Measurements from ENCODE around the gene PPP2R5C.
"Not testable (repeated sequence)": the region's sequence is repeated elsewhere in the genome, so short reads cannot be mapped to it uniquely, and the experiment has no call there.

PPP2R5C gene

GRCh38 chr14:101721111-101721510 lies 40.4 kb upstream of the PPP2R5C start:
- Mint-ChIP-seq H3K36me3 (ENCODE audit: low read depth) (no peaks in the 10 kb centered on the region), H3K9me3 (no peaks in the 10 kb centered on the region), H3K27ac (no peak overlapping the region), H3K4me3 (no peak overlapping the region), H3K27me3 (ENCODE audit: low read depth) (no peaks in the 10 kb centered on the region), H3K4me1 (ENCODE audit: low read depth) (peaks cover 31% of the 10 kb centered on the region)

GRCh38 chr14:101721951-101722661 lies 39.4 kb upstream of the PPP2R5C start:
- Mint-ChIP-seq H3K27me3 (ENCODE audit: low read depth) (no peaks in the 10 kb centered on the region), H3K4me3 (peak overlapping the region; percentile 79), H3K27ac (peak overlapping the region; percentile 97), H3K4me1 (ENCODE audit: low read depth) (peaks cover 36% of the 10 kb centered on the region), H3K36me3 (ENCODE audit: low read depth) (no peaks in the 10 kb centered on the region), H3K9me3 (no peaks in the 10 kb centered on the region)

- Mint-ChIP-seq H3K4me1 (ENCODE audit: low read depth) (peaks cover 39% of the 10 kb centered on the region), H3K27ac (peak overlapping the region; percentile 55), H3K27me3 (ENCODE audit: low read depth) (no peaks in the 10 kb centered on the region), H3K4me3 (peak overlapping the region; percentile 21), H3K36me3 (ENCODE audit: low read depth) (no peaks in the 10 kb centered on the region), H3K9me3 (no peaks in the 10 kb centered on the region)
Measured at GRCh38 chr14:101723061-101723595, 38.4 kb upstream of the PPP2R5C start.

- H3K36me3 Mint-ChIP-seq (ENCODE audit: low read depth); H3K9me3 Mint-ChIP-seq; H3K4me3 Mint-ChIP-seq; H3K27me3 Mint-ChIP-seq (ENCODE audit: low read depth); H3K27ac Mint-ChIP-seq: not testable (repeated sequence)
- peaks cover 40% of the 10 kb centered on the region for H3K4me1 Mint-ChIP-seq (ENCODE audit: low read depth)
Measured at GRCh38 chr14:101725652-101726051, 35.9 kb upstream of the PPP2R5C start.

GRCh38 chr14:101726295-101726953 lies 35.1 kb upstream of the PPP2R5C start:
- Mint-ChIP-seq H3K27ac (no peak overlapping the region), H3K36me3 (ENCODE audit: low read depth) (peaks cover 7% of the 10 kb centered on the region), H3K27me3 (ENCODE audit: low read depth) (no peaks in the 10 kb centered on the region), H3K9me3 (peaks cover 9% of the 10 kb centered on the region), H3K4me1 (ENCODE audit: low read depth) (peaks cover 44% of the 10 kb centered on the region), H3K4me3 (no peak overlapping the region)

- H3K27ac Mint-ChIP-seq, result no peak overlapping the region
- H3K4me1 Mint-ChIP-seq (ENCODE audit: low read depth), result peaks cover 44% of the 10 kb centered on the region
Measured at GRCh38 chr14:101726954-101727302, 34.6 kb upstream of the PPP2R5C start.

GRCh38 chr14:101727611-101728366 lies 33.7 kb upstream of the PPP2R5C start:
- H3K9me3 Mint-ChIP-seq, result peaks cover 9% of the 10 kb centered on the region
- no peak overlapping the region for H3K4me3 Mint-ChIP-seq
- H3K36me3 Mint-ChIP-seq (ENCODE audit: low read depth), result peaks cover 7% of the 10 kb centered on the region
- no peaks in the 10 kb centered on the region for H3K27me3 Mint-ChIP-seq (ENCODE audit: low read depth)
- H3K4me1 Mint-ChIP-seq (ENCODE audit: low read depth), result peaks cover 42% of the 10 kb centered on the region
- H3K27ac Mint-ChIP-seq, result no peak overlapping the region

More at GRCh38 chr14:101726954-101727302, 34.6 kb upstream of the PPP2R5C start:
- no peaks in the 10 kb centered on the region for H3K27me3 Mint-ChIP-seq (ENCODE audit: low read depth)
- H3K9me3 Mint-ChIP-seq, result peaks cover 9% of the 10 kb centered on the region
- H3K36me3 Mint-ChIP-seq (ENCODE audit: low read depth), result peaks cover 7% of the 10 kb centered on the region
- no peak overlapping the region for H3K4me3 Mint-ChIP-seq

- no peak overlapping the region for H3K27ac Mint-ChIP-seq
- H3K27me3 Mint-ChIP-seq (ENCODE audit: low read depth), result no peaks in the 10 kb centered on the region
- H3K4me1 Mint-ChIP-seq (ENCODE audit: low read depth), result peaks cover 41% of the 10 kb centered on the region
- H3K4me3 Mint-ChIP-seq, result no peak overlapping the region
- H3K9me3 Mint-ChIP-seq, result peaks cover 9% of the 10 kb centered on the region
- H3K36me3 Mint-ChIP-seq (ENCODE audit: low read depth), result peaks cover 7% of the 10 kb centered on the region
Measured at GRCh38 chr14:101728367-101728742, 33.2 kb upstream of the PPP2R5C start.

GRCh38 chr14:101729382-101729781 lies 32.1 kb upstream of the PPP2R5C start:
- no peaks in the 10 kb centered on the region for H3K27me3 Mint-ChIP-seq (ENCODE audit: low read depth)
- H3K4me3 Mint-ChIP-seq, result no peak overlapping the region
- peaks cover 9% of the 10 kb centered on the region for H3K9me3 Mint-ChIP-seq
- H3K27ac Mint-ChIP-seq, result peak overlapping the region; percentile 71
- H3K4me1 Mint-ChIP-seq (ENCODE audit: low read depth), result peaks cover 47% of the 10 kb centered on the region
- peaks cover 7% of the 10 kb centered on the region for H3K36me3 Mint-ChIP-seq (ENCODE audit: low read depth)

GRCh38 chr14:101730157-101730556 lies 31.4 kb upstream of the PPP2R5C start:
- H3K27ac Mint-ChIP-seq, result peak overlapping the region; percentile 88
- peaks cover 47% of the 10 kb centered on the region for H3K4me1 Mint-ChIP-seq (ENCODE audit: low read depth)
- not testable (repeated sequence) for H3K27me3 Mint-ChIP-seq (ENCODE audit: low read depth); H3K9me3 Mint-ChIP-seq; H3K36me3 Mint-ChIP-seq (ENCODE audit: low read depth)
- peak overlapping the region; percentile 78 for H3K4me3 Mint-ChIP-seq

GRCh38 chr14:101730626-101731186 lies 30.8 kb upstream of the PPP2R5C start:
- Mint-ChIP-seq H3K27me3 (ENCODE audit: low read depth) (no peaks in the 10 kb centered on the region), H3K9me3 (peaks cover 9% of the 10 kb centered on the region), H3K4me1 (ENCODE audit: low read depth) (peaks cover 47% of the 10 kb centered on the region), H3K27ac (peak overlapping the region; percentile 88), H3K4me3 (peak overlapping the region; percentile 78), H3K36me3 (ENCODE audit: low read depth) (peaks cover 7% of the 10 kb centered on the region)

- Mint-ChIP-seq H3K36me3 (ENCODE audit: low read depth) (peaks cover 7% of the 10 kb centered on the region), H3K4me3 (peak overlapping the region; percentile 78), H3K4me1 (ENCODE audit: low read depth) (peaks cover 47% of the 10 kb centered on the region), H3K27me3 (ENCODE audit: low read depth) (no peaks in the 10 kb centered on the region), H3K9me3 (peaks cover 9% of the 10 kb centered on the region), H3K27ac (peak overlapping the region; percentile 88)
Measured at GRCh38 chr14:101731187-101732080, 30.1 kb upstream of the PPP2R5C start.

- Mint-ChIP-seq H3K4me3 (peak overlapping the region; percentile 78), H3K36me3 (ENCODE audit: low read depth) (peaks cover 7% of the 10 kb centered on the region), H3K27me3 (ENCODE audit: low read depth) (no peaks in the 10 kb centered on the region), H3K9me3 (peaks cover 9% of the 10 kb centered on the region), H3K4me1 (ENCODE audit: low read depth) (peaks cover 42% of the 10 kb centered on the region), H3K27ac (peak overlapping the region; percentile 88)
Measured at GRCh38 chr14:101732118-101732517, 29.4 kb upstream of the PPP2R5C start.

Measured in T-helper 1 cell treated with Interleukin-12 subunit alpha and Interleukin-12 subunit beta and Interleukin-4 antibody, amounts not matched to agents 30 μg/mL and 1 μg/mL, for 36 hours (primary cell).